GM23248 (cell line): ENCODE measurements around the gene GBX1. TPM values are rescaled to one million over a fixed set of nuclear protein-coding genes. Genes with fewer than 3 reads are reported as not detected.

Experiments used
- DNase-seq: peaks from one replicate; pipeline ENCODE4 v3.0.0-alpha.2; 2015
- H2AFZ ChIP-seq: fragments of 200-600 bp; sonication (generic); 2 replicates; pipeline ENCODE4 v1.6.1; 2016; ENCODE audit warnings: antibody characterized with exemption
- H3F3A ChIP-seq: fragments of 200-600 bp; sonication (generic); 2 replicates; pipeline ENCODE4 v1.6.1; 2016; ENCODE audit warnings: mild to moderate bottlenecking, antibody characterized with exemption, mixed run types; ENCODE audit not compliant: insufficient read depth
- H3K27ac ChIP-seq: fragments of 200-600 bp; sonication (generic); 2 replicates; pipeline ENCODE4 v1.5.1; 2016; ENCODE audit warnings: mild to moderate bottlenecking
- H3K27me3 ChIP-seq: fragments of 200-600 bp; sonication (generic); replicated peaks from 2 replicates; pipeline ENCODE4 v1.6.1; 2016; ENCODE audit warnings: mild to moderate bottlenecking; ENCODE audit not compliant: insufficient read depth
- H3K36me3 ChIP-seq: fragments of 200-600 bp; sonication (generic); 2 replicates; pipeline ENCODE4 v1.6.1; 2016; ENCODE audit warnings: low read depth, mild to moderate bottlenecking
- H3K4me1 ChIP-seq: fragments of 200-600 bp; sonication (generic); 2 replicates; pipeline ENCODE4 v1.6.1; 2016; ENCODE audit warnings: mild to moderate bottlenecking; ENCODE audit not compliant: insufficient read depth
- H3K4me2 ChIP-seq: fragments of 200-600 bp; sonication (generic); one replicate; pipeline ENCODE4 v1.6.1; 2016; ENCODE audit warnings: mild to moderate bottlenecking; ENCODE audit not compliant: unreplicated experiment
- H3K4me3 ChIP-seq: fragments of 200-600 bp; sonication (generic); 2 replicates; pipeline ENCODE4 v1.5.1; 2016; ENCODE audit warnings: mild to moderate bottlenecking
- H3K79me2 ChIP-seq: fragments of 200-600 bp; sonication (generic); 2 replicates; pipeline ENCODE4 v1.6.1; 2016; ENCODE audit warnings: mild to moderate bottlenecking; ENCODE audit not compliant: insufficient read depth
- H3K9ac ChIP-seq: fragments of 200-600 bp; sonication (generic); 2 replicates; pipeline ENCODE4 v1.6.1; 2016; ENCODE audit warnings: mild to moderate bottlenecking
- H3K9me2 ChIP-seq: fragments of 200-600 bp; sonication (generic); 2 replicates; pipeline ENCODE4 v1.6.1; 2016; ENCODE audit warnings: mixed run types, mild to moderate bottlenecking, moderate library complexity; ENCODE audit not compliant: insufficient read depth
- H3K9me3 ChIP-seq: fragments of 200-600 bp; sonication (generic); one replicate; pipeline ENCODE4 v1.6.1; 2017; ENCODE audit warnings: low read depth
- H4K20me1 ChIP-seq: fragments of 200-600 bp; sonication (generic); 2 replicates; pipeline ENCODE4 v1.6.0; 2016; ENCODE audit not compliant: insufficient read depth
- EZH2 ChIP-seq: fragments of 200-600 bp; sonication (generic); IDR thresholded peaks from 2 replicates; pipeline ENCODE4 v1.6.1; 2018; ENCODE audit warnings: antibody characterized with exemption, mild to moderate bottlenecking; ENCODE audit not compliant: insufficient read depth, poor library complexity, severe bottlenecking
- EZH2phosphoT487 ChIP-seq: fragments of 200-600 bp; sonication (generic); IDR thresholded peaks from 2 replicates; pipeline ENCODE4 v1.6.1; 2018; ENCODE audit warnings: antibody characterized with exemption, moderate library complexity, mild to moderate bottlenecking, low read depth; ENCODE audit not compliant: insufficient read depth
- WGBS, 2 experiments: methylation state at CpG; one replicate each; pipeline ENCODE4 v1.1.6; 2015 to 2017; ENCODE audit warnings: low lambda C conversion rate in 2 of 2, low coverage in 1 of 2; ENCODE audit errors: missing lambda C conversion rate in 2 of 2; 5-methylcytosine and 5-hydroxymethylcytosine counted together
- in situ Hi-C: fragments of 300-500 bp; cut with MboI; formaldehyde crosslinking; loops from 2 replicates; pipeline ENCODE4 v1.15.0; 2020
- polyA plus RNA-seq: library from polyadenylated mRNA; unstranded; fragments of >200 nt; fragmentation: Nextera tagmentation; extraction: Ambion mirVana; gene quantifications from 2 replicates; pipeline ENCODE4 v1.2.1, GENCODE V29; 2016
- total RNA-seq: library from RNA; depleted of rRNA; stranded (reverse); fragments of >200 nt; shearing (Covaris generic); gene quantifications from 2 replicates; pipeline ENCODE4 v1.2.3, GENCODE V29; 2014

GBX1 gene
- total and polyA plus RNA-seq, 2 experiments from 2014 or later: not detected

DNA sequence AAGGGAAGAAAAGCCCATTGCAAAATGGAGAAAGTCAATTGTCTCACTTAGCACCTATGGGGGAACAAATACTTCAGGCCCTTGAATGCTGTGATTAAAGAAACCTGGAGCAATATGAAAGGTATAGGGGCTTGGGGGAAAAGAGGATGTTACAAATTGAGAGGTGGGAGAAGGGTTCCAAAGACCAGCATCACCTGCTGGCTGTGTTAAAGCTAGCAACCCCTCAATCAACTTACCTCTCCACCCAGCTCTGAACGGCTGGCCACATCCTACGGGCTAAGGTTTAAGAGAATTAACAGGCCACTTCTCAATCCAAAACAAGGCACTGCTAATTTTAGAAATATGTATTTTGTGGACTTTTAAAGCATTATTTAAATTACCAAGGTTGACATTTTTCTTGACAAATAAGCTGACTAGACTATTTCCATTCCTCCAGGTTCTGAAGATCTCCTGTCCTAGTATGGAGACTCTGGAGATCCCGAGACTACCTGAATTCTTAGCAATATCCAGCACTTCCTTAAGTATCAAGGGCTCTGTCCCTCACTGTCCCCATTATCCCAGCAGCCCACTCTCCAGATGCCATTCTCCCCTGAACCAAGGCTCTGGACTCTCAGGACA is 43.8 kb upstream of the GBX1 start:
- H3K4me3 ChIP-seq: no peak overlapping the region
- H3K9ac ChIP-seq: no peak overlapping the region
- H3K79me2 ChIP-seq: no peaks in the 10 kb centered on the region
- H3K9me2 ChIP-seq: no peaks in the 10 kb centered on the region
- no peaks in the 10 kb centered on the region for H4K20me1 ChIP-seq
- no peak overlapping the region for H2AFZ ChIP-seq
- H3K27ac ChIP-seq: no peak overlapping the region
- H3K4me2 ChIP-seq: no peak overlapping the region
- no peak for DNase-seq
- no peaks in the 10 kb centered on the region; the same call in none of the 2 replicates for H3K27me3 ChIP-seq
- peaks cover 8% of the 10 kb centered on the region; the same call in 1 of the 2 replicates for H3K36me3 ChIP-seq
- H3F3A ChIP-seq: peaks cover 5% of the 10 kb centered on the region; the same call in 1 of the 2 replicates
- WGBS, 2 experiments: 84 to 86% methylated on average over 3 of the region's 3 CpGs
- in situ Hi-C loops: no loop called here
- no peaks in the 10 kb centered on the region for H3K9me3 ChIP-seq
- TF ChIP-seq EZH2phosphoT487 (no peak), EZH2 (no peak)
- H3K4me1 ChIP-seq: no peaks in the 10 kb centered on the region

DNA sequence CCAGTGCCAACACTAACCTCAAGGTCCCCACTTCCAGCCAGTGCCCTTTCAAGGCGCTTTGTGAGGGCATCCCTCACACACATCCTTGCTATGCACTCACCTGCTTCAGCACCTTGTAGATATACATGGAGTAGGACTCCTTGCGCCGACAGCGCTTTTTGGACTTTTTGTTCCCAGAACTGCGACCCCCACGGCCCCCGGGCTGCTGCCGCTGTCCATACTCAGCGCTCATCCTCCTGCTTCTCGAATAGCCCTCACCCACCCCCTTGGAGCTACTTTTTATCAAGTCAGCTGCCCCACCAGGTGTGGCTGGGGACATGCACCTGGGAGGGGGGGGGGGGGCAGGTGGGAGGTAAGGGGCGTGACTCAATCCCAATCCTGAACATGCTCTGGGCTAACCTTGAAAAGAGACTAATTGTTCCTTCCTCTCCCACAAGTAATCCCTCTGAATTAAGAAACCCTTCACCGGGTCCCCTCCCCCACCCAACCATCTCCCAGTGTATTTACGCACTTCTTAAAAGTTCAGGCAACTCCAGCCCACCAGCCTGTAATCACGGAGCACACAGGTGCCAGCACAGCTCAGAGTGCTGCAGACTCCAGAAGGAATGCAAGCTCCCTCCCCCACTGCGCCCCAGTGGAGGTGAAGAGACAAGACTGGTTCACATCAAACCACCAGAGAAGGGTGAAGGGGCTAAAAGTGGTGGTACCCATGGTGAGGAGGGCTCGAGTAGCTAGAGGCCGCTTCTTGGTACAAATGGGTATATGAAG is 42.8 kb upstream of the GBX1 start, which contains the start of gene H2BK1:
Gene H2BK1 (minus strand): TSS at position 402 of the 768 bp plus-strand sequence. CDS start 170 bp downstream, at position 232.
- TF ChIP-seq EZH2: no peak
- TF ChIP-seq EZH2phosphoT487: no peak
- no peaks in the 10 kb centered on the region for H4K20me1 ChIP-seq
- H3F3A ChIP-seq: peaks cover 5% of the 10 kb centered on the region; the same call in 1 of the 2 replicates
- no peaks in the 10 kb centered on the region for H3K9me3 ChIP-seq
- peaks cover 4% of the 10 kb centered on the region; the same call in 1 of the 2 replicates for H3K36me3 ChIP-seq
- DNase-seq: no peak
- H3K9me2 ChIP-seq: no peaks in the 10 kb centered on the region
- in situ Hi-C loops: no loop called here
- H3K27ac ChIP-seq: no peak within 1 kb of the TSS
- WGBS, 2 experiments: 75% methylated on average over 16 to 17 of the region's 17 CpGs
- H3K9ac ChIP-seq: no peak within 1 kb of the TSS
- H3K4me1 ChIP-seq: no peaks in the 10 kb centered on the region
- H2AFZ ChIP-seq: no peak within 1 kb of the TSS
- peaks cover 8% of the 10 kb centered on the region for H3K27me3 ChIP-seq
- no peak within 1 kb of the TSS for H3K4me2 ChIP-seq
- H3K79me2 ChIP-seq: no peaks in the 10 kb centered on the region
- H3K4me3 ChIP-seq: no peak within 1 kb of the TSS

DNA sequence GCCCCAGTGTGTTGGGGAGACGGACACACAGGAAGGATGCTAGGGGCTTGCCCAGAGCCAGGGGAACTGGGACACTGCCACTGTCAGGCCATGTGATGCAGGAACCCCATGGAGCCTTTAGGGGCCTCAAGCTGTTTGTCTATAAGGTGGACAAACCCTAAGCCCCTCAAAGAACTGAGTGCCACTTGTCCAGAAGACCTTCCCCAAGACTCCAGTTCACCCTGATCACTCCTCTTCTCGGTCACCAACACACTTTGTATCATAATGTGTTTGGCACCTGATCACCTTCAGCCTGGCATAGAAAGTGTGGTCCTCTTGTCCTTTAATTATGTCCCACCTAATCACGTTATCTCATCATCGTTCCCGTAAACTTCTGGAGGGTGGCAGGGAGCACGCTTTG is 42.1 kb upstream of the GBX1 start:
- in situ Hi-C loops: no loop called here
- Histone ChIP-seq H3K9ac (no peak overlapping the region), H3K9me2 (no peaks in the 10 kb centered on the region), H3F3A (peaks cover 5% of the 10 kb centered on the region; the same call in 1 of the 2 replicates), H4K20me1 (no peaks in the 10 kb centered on the region), H2AFZ (no peak overlapping the region), H3K9me3 (no peaks in the 10 kb centered on the region), H3K36me3 (no peaks in the 10 kb centered on the region), H3K4me3 (no peak overlapping the region), H3K27ac (no peak overlapping the region), H3K4me2 (no peak overlapping the region), H3K27me3 (peaks cover 12% of the 10 kb centered on the region), H3K4me1 (no peaks in the 10 kb centered on the region), H3K79me2 (no peaks in the 10 kb centered on the region)
- WGBS, 2 experiments: 87 to 92% methylated on average over 6 of the region's 6 CpGs
- TF ChIP-seq EZH2 (no peak), EZH2phosphoT487 (no peak)
- DNase-seq: no peak

DNA sequence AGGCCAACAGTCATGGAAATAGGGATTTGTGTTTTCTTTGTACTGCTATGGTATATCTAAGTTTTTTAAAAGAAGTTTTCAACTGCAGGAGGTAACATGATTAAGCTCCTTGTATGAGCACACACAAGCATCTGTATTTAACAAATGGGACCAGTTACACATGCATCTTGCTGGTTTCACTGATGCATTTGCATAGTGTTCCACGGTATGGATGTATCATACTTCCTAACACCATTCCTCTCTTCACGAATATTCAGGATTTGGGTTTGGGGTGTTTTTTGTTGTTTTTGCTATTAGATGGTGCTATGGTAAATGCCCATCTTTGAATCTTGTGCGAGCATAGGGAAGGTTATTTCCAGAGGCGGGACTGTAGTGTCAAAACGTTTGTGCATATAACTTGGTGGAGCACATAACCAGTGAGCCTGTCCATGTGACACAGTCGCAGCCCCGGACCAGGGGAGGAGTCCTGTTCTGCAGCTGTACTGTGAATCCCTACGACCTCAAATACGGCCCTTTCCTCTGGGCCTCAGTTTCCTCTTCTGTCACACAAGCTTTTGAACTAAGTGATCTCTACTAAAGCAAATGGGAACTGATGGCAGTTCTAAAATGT is 40.9 kb upstream of the GBX1 start:
- in situ Hi-C loops: no loop called here
- H2AFZ ChIP-seq: no peak overlapping the region
- H3K4me2 ChIP-seq: no peak overlapping the region
- H3K27me3 ChIP-seq: peaks cover 12% of the 10 kb centered on the region
- H3K27ac ChIP-seq: no peak overlapping the region
- no peaks in the 10 kb centered on the region for H3K36me3 ChIP-seq
- peaks cover 5% of the 10 kb centered on the region; the same call in 1 of the 2 replicates for H3F3A ChIP-seq
- WGBS, 2 experiments: 48 to 55% methylated on average over 9 of the region's 9 CpGs
- H3K9me3 ChIP-seq: no peaks in the 10 kb centered on the region
- no peaks in the 10 kb centered on the region for H4K20me1 ChIP-seq
- no peaks in the 10 kb centered on the region for H3K79me2 ChIP-seq
- DNase-seq: no peak
- no peaks in the 10 kb centered on the region for H3K9me2 ChIP-seq
- no peak overlapping the region for H3K4me3 ChIP-seq
- no peaks in the 10 kb centered on the region for H3K4me1 ChIP-seq
- H3K9ac ChIP-seq: no peak overlapping the region
- TF ChIP-seq EZH2phosphoT487 (no peak), EZH2 (no peak)
